Measurements from ENCODE around the gene ROCK2.

The ROCK2 gene

DNA sequence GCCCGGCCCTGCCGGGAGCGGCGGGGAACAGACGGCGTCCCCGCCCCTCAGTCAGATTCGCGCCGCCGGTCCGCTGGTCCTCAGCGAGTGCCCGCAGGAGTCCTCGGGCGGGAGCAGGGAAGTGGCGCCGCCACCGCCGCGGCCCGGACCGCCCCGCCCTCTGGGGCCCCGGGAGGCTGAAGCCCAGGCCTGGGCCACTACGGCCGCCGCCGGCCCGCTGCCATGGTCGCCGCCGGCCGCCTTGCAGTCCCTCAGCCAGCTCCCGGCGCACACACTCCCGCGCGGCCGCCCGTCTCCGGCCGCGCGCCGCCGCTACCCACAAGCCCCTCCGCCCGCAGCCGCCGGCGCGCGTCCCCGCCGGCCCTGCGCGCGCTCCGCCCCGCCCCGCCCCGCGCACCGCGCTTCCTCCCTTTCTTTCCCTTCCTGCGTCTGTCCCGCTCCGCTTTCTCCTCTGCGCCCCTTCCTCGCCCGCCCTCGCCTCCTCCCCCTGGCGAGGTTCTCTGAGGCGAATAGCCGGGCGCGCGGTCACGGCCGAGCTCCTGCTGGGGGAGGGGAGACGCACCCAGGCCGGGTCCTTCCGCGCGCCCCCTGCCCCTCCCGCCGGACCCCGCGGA, at the start of gene ROCK2:
Gene ROCK2 (minus strand): TSS at position 295 of the 614 bp plus-strand sequence. CDS start 500 bp downstream, outside the sequence.
- peak in 2 of 3 donors; percentile 42 to 68 for DNase-seq (ENCODE audit: low read depth in 3 of 3, low spot score in 1 of 3)

DNA sequence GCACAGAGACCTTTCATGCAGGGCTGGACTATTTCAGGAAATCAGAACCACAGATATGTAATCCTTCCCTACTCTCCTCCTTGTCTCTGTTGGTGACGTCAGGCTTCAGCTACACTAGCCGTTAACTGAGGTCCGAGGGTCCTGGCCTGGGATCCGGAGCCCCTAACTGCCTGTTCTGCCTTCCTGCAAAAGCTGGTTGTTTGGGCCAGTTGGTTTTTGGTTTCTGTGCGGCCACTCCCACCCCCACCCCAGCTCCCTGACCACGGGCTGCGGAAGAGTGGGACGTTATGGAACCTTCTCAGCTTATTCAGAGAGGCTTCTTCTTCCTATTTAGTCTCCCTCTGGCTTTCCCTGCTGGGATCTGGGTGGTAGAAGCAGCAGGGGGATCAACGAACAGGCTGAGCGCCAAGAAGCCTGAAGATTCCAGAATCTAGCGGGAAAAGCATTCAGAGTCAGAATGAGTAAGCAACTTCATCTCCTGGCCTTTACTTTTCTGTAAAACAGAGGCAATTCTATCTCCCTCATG, 49.3 kb upstream of the ROCK2 start:
- no peak for DNase-seq (ENCODE audit: low read depth in 3 of 3, low spot score in 1 of 3)

DNA sequence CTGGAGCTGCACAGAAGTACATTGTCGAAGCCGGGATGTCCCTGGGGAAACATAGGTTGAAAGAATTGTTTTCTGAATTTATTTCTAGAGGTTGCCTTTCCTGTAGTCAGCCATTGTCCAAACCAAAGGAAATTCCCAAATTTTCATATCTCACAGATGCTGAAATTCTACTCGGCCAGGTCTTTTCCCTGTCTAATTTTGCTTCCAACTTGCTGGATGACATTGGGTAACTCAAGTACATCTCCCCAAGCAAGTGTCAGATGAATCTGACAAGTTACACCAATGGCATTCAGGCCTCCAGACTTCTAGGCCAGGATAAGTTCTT, 47.5 kb upstream of the ROCK2 start:
- DNase-seq (ENCODE audit: low read depth in 3 of 3, low spot score in 1 of 3) = no peak

DNA sequence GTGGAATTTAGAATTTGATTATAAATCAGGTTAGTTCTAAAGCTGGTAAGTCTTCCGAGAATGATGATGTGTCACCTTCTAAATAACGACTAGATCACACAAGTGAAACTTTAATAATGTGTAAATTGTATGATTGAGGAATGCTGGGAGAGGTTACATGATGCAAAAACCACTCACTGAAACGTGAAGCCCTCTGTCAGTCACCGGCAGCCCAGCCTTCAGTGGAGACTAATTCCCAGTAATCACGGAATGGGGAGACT, 45.9 kb upstream of the ROCK2 start:
- DNase-seq (ENCODE audit: low read depth in 3 of 3, low spot score in 1 of 3) = no peak

DNA sequence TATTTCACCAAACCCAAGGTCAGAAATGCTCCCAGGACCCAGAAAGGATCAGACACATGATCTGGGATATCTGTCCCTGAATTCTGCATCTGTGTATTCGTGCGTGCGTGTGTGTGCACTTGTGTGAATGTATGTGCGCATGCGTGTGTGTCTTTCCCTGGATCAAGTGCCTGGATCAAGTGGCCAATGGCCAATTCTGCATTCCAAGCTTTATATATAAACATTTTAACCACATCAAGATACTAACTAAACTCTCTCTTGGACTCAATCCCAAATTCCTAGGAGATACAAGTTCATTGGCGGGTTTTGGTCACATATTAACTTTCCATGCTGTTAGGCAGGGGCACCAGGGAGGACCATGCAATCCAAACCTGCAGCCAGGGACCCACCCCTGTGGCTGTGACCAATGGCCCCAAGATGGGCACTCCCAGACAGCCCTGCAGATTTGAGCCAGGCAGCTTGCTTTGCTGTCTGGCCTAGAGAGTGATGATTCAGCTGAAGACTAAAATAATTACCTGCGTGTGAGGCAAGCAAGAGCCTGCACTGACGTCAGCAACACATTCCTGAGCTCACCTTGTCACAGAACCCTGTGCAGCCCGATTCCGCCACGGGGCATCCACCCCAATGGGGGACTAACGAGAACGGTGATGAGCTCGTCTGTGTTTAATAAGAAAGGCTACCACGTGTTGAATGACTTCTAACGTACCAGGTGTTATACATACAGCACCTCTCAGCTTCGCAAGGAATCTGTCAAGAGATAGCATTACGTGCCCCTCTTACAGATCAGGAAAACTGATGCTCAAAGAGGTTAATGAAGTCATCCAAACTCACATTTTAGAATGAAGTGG, 45.3 kb upstream of the ROCK2 start:
- no peak for DNase-seq (ENCODE audit: low read depth in 3 of 3, low spot score in 1 of 3)

DNA sequence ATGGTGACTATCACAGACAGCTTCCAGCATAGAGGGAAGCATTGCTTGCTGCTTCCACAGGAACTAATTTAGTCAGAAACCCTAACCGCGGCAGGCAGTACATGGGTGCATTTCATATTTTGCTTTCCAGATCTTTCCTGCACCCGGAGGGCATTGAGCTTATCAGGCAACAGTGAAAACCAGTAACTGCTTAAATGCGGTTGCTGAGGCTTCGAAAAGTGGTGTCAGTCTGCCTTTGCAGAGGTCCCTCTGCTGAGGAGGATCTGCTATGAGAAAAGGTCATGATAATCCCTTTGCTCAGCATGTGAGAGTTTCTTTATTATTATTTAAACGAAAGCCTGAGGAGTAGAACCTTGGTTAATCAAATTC, 44.6 kb upstream of the ROCK2 start:
- no peak for DNase-seq (ENCODE audit: low read depth in 3 of 3, low spot score in 1 of 3)

DNA sequence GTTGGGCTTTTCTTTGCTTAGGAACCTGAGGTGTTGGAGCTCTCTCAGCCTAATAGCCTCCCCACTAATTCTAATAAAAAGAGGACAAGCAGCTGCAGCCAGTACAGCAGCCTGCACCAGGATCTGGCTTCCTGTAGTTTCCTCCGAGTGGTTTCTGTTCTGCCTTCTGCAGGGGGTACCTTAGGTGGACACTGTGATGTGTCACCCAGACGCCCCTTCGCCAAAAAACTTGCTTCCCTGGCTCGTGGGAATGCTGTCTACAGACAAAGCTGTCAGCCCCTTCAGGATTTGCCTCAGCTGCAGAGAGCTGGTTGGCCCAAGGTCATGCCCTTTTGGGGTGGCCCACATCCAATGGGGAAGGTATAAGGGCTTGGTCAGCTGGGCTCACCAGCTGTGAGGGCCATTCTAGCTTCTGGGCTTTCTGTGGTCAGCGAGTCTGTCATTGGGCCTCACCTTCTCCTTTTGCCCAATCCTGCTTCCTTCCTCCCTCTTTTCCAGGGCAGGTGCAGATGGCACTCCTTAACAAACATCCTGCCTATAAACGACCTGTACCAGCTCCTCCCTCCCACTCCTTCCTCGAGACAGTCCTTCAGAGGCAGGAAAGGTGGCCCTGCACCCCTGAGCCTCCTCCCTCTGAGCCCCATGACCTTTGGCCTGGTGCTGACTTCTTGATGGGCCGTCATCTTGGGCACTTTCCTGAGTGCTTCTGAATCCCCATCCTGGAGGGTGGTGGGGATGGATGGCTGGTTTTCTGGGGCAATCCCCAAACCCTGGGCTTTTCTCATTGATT, 44.0 kb upstream of the ROCK2 start:
- no peak for DNase-seq (ENCODE audit: low read depth in 3 of 3, low spot score in 1 of 3)

DNA sequence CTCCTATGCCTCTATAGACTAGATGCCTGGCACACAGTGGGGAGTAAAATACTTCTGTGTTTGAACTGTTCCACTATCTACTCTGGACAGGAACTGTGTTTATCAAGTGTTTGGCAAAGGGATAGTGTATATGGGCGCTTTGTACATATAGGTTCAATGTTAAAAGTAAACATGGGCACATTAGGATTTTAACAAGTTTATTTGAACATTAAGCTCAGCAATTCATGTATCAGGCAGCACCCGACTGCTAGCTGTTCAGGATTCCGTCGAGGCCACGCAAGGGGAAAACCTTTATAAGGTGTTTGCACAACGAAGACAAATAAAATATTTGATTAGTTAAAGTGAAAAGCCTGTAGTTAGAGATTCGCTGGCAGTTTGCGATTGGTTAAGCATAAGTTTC, 43.4 kb upstream of the ROCK2 start:
- no peak for DNase-seq (ENCODE audit: low read depth in 3 of 3, low spot score in 1 of 3)

DNA sequence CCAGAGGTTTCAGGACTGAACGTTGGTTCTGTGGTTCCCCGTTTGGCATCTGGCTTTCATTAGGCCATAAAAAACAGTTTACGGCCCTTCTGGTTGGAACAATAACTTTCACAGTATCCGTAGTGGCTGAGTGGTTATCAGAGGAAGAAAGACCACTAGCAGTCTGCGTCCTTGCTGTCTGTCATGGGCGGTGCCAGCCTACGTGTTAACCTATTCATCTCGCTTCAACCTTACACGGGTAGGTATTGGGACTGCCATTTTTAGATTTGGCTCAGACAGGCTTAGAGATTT, 42.6 kb upstream of the ROCK2 start:
- DNase-seq (ENCODE audit: low read depth in 3 of 3, low spot score in 1 of 3) = no peak

DNA sequence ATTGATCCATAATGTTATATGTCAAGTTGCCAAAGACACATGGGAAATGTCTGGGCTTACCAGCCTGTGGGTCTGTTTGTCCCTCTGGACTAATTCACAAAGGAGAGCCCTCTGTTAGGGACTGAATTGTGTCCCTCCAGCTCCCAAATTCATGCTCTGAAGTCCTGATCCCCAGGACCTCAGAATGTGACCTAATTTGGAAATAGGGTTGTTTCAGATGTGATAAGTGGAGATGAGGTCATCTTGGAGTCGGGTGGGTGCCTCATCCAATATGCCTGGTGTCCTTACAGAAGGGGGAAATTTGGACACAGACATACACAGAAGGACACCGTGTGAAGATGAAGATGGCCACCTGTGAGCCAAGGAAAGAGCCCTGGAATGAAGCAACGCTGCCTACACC, 41.4 kb upstream of the ROCK2 start:
- no peak for DNase-seq (ENCODE audit: low read depth in 3 of 3, low spot score in 1 of 3)

DNA sequence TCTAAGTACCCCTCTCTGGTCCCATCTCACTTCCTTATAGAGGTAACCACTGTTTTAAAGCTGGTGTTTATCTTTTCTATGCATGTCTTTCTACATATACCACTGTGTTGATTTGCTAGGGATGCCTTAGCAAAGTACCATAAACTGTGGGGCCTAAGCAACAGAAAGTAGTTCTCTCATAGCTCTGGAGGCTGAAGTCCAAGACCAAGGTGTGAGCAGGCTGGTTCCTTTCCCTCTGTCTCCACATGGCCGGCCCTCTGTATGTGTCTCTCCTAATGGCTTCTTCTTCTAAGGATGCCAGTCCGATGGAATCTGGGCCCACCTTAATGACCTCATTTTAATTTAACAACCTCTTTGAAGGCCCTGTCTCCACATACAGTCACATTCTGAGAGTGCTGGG, 40.8 kb upstream of the ROCK2 start:
- no peak for DNase-seq (ENCODE audit: low read depth in 3 of 3, low spot score in 1 of 3)

DNA sequence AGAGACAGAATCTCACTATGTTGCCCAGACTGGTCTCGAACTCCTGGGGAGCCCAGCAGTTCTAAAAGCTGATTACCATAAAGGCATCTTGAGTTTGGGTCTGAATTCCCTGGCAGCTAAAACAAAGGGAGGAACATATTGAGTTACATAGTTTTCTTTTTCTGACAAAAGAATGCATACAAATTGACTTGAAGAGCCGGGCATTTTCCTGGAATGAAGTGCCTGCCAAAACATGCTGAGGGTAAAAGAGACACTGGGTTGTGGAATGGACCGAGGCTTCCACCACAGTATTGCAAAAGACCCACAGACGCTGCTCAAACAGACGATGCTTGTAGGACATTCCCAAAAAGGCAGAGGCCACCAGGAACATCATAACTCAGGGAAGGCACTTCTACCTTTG, 35.1 kb upstream of the ROCK2 start:
- DNase-seq (ENCODE audit: low read depth in 3 of 3, low spot score in 1 of 3) = no peak

DNA sequence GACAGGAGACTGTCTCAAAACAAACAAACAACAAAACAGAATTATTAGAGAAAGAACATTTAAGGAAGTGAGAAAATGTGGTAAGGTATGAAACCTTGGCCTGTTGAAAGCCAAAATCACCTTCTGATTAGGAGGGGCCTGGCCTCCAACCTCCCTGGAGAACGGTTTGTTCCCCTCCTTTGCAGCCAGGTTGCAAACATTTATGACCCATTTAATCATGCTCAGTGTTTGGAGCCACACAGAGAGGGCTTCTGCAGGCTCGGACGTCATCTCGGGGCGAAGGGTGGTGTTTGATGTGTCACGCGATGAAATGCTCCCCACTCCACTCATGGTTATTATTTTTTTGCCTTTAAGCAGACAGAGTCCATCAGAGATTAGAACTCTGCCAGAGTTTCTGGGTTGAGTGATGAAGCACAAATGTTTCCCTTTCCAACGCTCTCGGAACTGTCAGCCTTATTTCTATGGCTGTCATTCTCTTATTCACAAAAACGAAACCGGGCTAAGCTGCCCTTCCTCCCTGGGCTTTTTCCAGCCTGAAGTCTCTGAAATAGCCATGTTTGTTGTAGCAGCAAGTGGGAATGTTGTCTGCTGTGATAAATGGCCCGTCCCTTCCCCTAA, 33.6 kb upstream of the ROCK2 start:
- no peak for DNase-seq (ENCODE audit: low read depth in 3 of 3, low spot score in 1 of 3)

DNA sequence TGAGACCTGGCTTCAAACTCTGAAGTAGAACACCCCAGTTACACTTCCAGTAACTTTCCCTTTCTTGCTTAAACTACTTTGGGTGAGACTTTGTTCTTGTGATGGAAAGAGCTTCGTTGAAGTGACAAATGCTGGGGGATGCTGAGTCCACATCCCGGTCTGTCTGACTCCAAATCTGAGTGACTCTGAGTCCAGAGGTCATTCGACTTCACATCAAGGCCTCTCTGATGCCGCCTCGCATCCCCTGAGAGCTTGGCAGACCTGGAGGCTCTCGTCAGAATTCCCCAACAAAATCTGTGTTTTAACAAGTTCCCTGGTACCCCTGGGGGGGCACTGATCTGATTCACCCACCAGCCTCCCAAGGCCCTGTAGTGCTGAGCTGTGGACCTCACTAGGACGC, 31.6 kb upstream of the ROCK2 start:
- no peak for DNase-seq (ENCODE audit: low read depth in 3 of 3, low spot score in 1 of 3)

DNA sequence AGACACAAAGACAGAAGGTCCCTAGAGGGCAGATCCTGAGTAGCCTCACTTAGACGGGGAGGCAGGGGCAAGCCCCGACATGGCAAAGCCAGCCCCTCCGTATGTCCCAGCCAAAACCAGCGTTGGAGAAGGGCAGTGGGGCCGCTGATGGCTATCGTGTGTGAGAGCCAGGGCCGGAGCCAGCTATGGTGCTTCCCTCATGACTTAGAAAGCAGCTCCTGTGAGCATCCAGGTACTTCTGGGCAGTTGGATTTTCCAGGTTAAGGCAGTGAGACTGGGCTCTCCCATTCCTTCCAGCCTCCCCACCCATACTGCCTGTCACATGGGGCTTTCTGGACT, 31.2 kb upstream of the ROCK2 start:
- DNase-seq (ENCODE audit: low read depth in 3 of 3, low spot score in 1 of 3) = no peak

DNA sequence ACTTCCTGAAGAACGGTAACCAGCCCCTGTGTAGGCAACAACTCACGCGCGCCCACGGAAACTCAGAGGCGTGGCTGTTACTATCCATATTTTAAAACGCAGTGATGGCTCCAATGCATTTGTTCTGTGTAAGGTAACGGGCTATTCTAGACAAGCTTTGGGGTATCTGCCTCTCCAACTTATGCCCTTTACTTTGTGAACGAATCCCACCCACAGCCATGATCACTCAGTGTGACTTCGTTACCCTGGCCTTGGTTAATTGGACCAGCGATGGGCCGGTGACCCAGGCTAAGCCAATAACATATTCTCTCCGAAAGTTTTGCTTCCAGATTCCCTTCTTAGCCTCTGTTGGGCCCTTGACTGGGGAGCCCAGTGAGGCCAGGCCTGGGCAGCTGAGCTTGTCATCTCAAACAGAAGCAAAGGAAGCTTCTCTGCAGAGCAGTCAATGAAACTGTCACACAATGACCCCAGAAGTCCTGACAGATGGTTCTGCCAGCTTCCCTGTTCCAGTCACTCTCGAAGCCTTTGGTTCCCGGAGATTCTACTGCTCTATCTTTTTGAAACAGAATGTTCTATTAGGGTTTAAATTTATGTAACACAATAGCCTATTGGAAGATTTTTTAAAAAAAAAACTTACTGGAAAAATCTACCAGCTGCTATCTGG, 30.7 kb upstream of the ROCK2 start:
- DNase-seq (ENCODE audit: low read depth in 3 of 3, low spot score in 1 of 3) = no peak

DNA sequence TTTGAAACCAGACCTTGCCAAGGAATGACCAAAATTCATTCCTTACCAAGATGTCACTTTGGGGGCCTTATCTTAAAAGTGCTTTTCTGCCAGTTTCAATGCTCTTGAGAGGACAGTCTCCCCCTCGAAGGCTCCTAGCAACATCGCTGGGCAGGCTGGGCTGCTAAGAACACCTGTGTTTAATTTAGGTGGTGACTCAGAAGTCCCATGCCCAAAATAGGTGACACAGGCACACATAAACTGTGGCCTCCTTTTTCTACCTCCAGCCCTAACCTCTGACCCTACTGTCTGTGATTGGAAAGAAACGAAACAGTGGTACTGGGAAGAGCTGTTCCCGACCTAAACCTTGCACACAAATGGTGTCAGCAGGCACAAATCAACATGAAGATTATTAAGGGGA, 28.7 kb upstream of the ROCK2 start:
- no peak for DNase-seq (ENCODE audit: low read depth in 3 of 3, low spot score in 1 of 3)

DNA sequence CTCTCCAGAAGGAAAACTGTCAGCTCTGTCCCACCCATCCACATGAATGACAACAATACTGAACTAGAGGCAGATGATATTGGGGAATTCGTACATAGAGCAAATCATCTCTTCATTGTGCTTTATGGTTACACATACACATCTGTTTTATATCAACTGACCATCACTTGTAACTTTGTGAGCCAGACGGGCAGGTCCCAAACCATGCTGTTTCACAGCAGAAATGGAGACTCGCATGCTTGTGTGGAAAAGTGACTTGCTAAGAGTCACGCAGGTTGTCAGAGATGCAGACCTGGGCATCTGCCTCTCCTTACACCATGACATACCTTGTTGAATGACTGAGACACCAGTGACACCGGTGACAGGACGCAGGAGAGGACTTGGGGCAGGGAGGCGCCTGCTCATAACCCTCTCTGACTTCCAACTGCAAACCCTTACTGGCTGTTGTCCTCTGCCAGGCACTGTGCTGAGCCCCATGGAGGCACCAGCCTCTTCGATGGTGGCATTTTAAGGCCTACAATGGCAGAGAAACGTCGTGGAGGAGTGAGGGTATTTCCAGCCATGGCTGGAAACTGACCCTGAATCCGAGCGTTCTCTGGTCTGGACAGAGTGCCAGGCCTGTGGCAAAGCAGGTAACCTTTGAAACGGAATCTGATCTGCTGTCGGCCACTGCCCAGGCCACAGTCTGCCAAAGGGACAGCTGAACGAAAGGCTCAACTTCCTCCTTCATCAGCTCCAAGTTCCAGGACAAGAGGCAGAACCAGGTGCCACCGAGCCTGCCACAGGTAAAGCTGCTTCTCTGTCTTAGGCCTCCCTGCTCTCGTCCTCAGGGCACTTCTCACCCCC, 26.9 kb upstream of the ROCK2 start:
- no peak for DNase-seq (ENCODE audit: low read depth in 3 of 3, low spot score in 1 of 3)

DNA sequence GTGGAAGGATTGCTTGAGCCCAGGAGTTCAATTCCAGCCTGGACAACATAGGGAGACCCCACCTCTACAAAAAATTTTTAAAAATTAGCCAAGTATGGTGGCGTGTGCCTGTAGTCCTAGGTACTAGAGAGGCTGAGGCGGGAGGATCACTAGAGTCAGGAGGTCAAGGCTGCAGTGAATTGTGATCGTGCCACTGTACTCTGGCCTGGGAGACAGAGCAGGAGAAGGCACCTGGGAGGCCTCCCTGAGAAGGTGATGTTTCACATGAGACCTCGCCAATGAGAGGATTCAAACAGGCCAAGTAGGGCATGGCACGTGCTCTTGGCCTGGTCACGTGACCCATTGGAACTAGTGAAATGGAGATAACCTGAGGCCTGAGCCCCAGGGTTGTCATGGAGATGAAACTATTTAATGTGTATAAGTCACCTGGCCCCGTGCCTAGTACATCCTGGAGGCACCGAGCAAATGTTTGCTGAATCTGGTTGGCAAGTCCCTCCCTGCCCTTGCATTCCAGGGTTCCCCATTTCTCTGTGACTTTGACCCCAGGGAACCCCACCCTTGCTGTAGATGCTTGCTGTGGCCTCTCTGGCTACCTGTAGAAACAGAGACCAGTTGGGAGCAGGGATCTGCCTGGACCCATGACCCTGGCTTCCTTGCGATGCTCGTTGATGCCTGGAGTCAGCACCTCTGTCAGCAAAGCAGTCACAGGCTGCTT, 26.1 kb upstream of the ROCK2 start:
- no peak for DNase-seq (ENCODE audit: low read depth in 3 of 3, low spot score in 1 of 3)

DNA sequence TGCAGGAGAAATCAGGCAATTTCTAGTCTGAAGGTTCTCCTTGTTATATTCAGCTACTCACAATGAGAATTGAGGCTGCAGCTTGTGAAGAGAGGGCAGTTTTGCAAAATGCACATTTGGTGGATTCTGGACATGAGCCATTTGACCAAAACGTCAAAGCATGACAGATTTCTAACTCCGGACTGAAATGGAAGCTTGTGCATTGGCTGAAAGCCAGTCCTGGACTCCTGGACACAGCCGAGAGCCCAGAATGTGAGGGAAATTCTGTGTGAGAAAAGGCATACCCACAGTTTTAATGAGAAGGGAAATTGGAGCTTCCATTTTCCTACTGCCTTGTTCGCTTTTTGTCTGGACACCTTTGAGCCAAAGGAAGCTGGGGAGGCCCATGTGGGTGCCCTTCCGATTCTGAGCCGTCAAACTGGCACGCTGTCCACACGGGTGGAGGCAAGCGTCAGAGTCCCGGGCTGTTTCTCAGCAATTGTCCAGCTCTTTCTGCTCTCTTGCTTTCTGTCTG, 23.7 kb upstream of the ROCK2 start:
- no peak for DNase-seq (ENCODE audit: low read depth in 3 of 3, low spot score in 1 of 3)

All from stimulated activated CD4-positive, alpha-beta T cell treated with anti-CD3 and anti-CD28 coated beads, TNF-alpha, amount 100 ng/mL, for 1 hour (primary cell).